Stimulated activated CD4-positive, alpha-beta T cell treated with anti-CD3 and anti-CD28 coated beads, Interleukin-2, amount 100 ng/mL, for 24 hours (primary cell): ENCODE data around the gene DIS3L2.
"Not testable (repeated sequence)": the region's sequence is repeated elsewhere in the genome, so short reads cannot be mapped to it uniquely, and the experiment has no call there.

ENCODE experiments used
- DNase-seq, 2 donors: peaks; one replicate each; pipeline ENCODE4 v3.0.0-alpha.2; 2020

The DIS3L2 gene

DNA sequence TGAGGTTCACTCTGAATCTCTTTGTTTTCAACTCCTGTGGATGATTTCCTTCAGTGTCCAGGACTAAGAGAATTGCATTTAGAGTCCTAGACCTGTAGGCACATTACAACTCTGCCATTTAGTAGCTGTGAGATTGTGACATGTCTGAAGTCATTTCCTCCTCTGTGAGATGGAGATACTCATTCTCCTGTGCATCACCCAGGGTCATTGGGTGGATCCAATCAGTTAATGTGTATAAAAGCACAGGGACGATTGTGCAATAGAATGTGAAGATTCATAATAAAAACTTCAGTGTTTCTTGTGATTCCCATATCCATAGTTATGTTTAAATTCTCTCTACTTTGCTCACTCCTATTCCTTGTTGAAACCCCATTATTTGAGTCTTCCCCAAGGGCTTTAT lies 113.6 kb downstream of the DIS3L2 start:
- DNase-seq, result no peak

DNA sequence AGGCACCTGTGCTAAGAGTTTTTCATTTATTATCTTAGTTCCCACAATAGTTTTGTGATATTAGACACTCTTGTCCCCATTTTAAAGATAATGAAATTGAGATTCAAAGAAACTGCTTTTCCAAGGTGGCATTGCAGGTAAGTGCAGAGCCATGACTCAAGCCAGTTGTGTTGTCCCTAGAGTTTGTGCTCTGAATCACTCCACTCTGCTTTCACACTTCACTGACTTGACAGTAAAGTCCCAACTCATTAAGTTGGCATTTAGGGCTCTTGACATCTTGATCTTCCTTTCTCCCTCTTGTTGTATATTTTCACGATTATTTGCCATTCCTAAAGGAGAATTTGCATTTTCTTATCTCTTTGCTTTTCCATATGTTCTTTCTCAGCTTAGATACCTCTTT lies 114.3 kb downstream of the DIS3L2 start:
- DNase-seq, result no peak

DNA sequence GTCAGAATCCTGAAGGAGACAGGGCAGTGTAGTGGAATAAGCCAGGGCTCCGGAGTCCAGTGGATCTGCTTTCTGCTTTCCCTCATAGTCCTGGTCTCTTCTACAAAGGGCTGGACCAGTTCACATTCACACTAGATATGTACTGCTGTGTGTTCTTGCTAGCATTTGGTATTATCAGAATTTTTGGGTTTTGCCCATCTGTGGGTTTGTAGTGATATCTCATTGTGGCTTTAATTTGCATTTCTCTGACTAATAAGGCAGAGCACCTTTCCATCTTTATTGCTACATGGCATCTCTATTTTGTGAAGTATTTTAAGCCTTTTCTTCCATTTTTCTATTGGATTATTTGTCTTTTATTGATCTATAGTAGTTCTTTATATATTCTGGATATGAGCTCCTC lies 114.8 kb downstream of the DIS3L2 start:
- DNase-seq, result no peak

DNA sequence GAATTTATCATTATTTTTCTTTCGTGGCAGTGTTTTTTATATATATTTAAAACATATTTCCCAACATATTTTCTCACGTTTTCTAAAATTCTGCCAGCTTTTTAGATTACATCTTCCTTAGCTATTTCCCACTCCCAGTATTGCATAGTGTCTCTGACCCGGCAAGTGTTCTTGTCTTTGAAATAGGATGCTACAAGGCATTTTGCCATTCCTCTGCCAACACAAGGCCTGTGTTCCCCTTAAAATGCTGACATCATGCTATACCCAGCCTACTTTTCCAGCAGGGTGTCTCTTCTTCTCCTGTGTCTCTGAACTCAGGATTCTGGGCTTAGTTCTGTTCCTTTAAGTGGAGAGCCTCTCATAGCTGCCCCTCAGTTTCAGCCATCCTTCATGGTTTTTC lies 115.2 kb downstream of the DIS3L2 start:
- DNase-seq, result no peak

DNA sequence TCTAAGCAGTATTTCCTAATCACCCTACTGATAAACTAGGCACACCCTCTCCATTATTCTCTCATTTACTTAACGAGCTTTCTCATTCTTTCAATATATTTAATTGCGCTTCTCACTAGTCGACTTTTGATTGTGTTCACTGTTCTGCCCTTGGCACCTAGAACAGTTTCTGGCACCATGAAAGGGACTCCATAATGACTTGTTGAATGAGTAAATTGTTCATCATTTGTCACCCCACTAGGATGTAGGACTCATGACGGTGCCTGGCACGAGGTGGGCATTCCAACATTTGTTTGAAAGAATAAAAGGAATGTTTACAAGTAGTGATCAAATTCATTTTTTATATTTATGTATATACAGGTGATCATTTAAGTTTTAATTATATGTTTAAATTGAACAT lies 123.7 kb downstream of the DIS3L2 start:
- no peak for DNase-seq

DNA sequence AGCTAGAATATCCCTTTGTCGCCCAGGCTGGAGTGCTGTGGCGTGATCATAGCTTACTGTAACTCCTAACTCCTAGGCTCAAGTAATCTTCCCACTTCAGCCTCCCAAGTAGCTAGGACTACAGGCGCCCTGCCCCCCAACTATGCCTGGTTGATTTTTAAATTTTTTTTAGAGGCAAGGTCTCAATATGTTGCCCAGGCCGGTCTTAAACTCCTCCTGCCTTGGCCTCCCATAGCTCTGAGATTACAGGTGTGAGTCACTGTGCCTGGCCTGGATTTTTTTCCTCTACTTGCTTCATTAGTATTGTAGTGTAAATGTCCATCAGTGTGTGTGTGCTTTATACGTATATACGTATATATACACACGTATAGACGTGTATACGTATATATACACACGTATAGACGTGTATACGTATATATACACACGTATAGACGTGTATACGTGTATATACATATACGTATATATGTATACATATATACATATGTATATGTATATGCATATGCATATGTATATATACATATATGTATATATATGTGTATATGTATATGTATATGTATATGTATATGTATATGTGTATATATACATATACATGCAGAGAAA lies 124.4 kb downstream of the DIS3L2 start:
- DNase-seq, result no peak

DNA sequence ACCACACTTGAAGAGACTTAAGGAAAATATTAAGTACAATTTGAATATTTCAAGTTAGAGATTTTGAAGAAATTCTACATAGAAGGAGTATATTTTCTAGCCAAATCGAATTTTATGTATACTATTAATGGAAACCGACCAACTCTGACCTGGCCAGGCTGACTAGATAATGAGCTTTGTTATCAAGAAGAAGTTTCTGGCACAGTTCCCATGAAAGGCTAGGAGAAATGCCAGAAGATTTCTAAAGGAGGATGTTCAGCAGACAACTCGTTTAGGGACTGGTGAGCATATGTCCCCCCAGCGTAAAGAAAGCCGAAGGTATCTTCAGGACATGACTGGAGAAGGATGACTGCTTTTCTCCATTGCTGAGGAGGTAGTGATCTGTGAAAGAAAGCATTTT lies 127.3 kb downstream of the DIS3L2 start:
- no peak for DNase-seq

DNA sequence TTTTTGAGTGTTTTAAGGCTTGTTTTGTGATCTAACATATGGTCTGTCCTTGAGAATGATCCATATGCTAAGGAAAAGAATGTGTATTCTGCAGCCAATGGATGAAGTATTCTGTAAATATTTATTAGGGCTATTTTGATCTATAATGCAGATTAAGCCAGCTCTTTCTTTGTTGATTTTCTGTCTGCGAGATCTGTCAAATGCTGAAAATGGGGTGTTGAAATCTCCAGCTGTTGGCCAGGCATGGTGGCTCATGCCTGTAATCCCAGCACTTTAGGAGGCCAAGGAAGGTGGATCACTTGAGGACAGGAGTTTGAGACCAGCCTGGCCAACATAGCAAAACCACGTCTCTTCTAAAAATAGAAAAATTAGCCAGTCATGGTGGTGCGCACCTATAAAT lies 132.7 kb downstream of the DIS3L2 start:
- DNase-seq, result no peak

DNA sequence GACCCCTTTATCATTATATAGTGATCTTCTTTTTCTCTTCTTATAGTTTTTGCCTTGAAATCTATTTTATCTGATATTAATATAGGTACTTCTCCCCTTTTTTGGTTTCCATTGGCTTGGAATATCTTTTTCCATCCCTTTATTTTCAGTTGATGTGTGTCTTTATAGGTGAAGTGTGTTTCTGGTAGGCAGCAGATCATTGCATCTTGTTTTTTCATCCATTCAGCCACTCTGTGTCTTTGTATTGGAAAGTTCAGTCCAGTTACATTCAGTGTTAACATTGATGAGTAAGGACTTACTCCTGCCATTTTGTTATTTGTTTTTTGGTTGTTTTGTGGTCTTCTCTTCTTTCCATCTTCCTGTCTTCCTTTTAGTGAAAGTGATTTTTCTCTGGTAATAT lies 133.4 kb downstream of the DIS3L2 start:
- DNase-seq, result no peak

DNA sequence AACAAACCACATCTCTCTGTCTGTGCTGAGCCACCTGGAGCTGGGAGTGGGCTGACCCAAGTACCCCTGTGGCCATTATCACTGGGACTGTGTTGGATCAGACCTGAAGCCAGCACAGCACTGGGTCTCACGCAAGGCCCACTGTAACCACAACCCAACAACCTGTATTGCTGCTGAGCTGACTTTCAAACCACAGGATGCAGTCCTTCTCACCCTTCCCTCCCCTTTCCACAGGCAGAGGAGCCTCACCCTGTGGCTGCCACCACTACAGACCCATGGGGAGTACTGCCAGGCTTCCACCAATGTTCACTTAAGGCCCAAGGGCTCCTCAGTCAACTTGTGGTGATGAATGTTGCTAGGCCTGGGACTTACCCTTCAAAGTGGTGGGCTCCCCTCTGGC lies 135.7 kb downstream of the DIS3L2 start:
- DNase-seq, result no peak

DNA sequence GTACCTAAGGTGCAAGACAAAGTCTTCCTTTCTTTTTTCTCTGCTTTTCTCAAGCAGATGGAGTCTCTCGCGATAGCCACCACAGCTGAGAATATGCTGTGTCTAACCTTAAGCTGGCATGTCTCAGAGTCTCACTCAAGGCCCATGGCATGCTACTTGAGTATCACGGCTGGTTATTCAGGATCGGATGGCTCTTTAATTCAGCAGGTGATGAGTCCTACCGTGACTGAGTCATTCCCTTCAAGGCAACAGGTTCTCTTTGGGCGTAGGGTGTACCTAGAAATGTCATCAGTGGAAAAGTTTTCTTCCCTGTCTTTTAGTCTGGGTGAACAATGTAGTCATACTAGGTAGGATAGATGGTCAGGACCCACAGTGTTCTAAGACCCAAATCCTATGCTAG lies 136.2 kb downstream of the DIS3L2 start:
- no peak for DNase-seq

DNA sequence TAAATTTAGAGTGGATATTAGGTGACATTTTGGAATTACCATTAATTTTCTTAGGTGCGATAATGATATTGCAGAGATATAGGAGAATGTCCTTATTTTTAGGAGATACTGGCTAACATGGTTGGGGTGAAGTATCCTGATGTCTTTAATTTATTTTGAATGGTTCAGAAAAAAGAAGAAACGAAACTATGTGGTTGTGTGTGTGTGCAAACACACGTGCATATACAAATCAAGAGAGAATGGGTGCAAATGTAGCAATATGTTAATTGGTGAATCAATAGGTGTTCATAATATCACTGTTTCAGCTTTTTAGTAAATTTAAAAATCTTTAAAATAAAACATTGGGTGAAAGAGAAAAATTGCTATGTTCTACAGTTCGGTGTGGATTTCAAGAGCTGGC lies 140.9 kb downstream of the DIS3L2 start:
- DNase-seq, result no peak

DNA sequence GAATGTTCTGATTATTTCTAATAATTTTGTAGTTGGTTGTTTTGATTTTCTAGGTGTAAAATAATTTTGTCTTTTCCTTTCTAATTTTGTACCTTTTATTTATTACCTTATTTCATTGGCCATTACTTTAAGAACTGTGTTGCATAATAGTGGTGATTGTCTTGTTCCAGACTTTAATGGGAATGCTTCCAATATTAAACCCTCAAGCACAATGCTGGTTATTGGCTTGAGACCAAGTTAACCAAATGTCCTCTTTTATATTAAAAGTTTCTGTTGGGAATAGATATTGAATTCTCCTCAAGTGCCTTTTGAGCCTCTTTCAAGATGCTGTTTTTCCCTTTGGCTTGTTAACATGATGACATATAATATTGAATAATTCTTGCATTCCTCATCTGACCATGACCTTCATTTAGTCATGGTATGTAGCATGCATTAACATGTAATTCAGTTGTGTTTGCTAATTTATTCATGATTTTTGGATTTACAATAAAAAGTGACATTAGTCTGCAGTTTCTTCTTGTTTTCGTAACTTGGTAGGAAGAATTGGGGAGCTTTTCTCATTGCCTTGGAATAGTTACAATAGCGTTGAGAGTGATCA lies 141.7 kb downstream of the DIS3L2 start:
- DNase-seq, result no peak

DNA sequence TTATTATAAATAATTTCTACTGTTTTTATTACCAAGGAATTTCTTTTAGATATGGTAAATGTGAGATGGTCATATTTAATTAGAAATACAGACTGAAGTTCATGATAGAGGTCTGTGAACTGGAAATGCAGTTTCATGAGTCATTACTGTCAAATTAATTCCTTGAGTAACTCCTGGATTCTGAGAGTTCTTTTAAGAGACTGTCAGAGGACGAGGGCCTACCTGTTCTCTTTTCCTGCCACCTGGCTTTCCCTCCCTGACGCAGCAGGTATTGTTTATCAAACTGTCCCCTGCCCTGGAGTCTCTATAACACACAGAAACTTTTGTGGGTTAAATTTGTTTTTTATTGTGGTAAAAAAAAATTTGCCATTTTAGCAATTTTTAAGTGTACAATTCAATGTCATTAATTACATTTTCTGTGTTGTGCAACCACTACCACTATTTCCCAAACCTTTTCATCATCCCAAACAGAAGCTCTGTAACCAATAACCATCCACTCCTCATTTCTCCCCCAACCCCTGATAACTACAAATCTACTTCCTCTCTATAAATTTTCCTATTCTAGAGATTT lies 142.6 kb downstream of the DIS3L2 start:
- no peak for DNase-seq

DNA sequence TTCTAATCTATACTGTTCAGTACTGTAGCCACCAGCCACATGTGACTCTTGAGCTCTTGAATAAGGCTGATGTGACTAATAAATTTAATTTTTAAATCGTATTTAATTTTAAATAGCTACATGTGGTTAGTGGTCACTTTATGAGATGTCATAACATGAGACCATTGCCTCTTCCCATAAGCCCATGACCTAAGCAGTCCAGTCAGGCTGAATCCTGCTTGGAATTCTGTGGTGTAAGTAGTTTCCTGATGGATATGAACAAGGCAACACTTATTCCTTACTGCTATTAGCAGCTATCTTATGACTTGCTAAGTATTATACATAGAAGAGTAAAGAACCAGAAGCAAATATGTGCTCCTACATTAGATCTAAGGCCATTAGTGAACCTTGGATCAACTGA lies 150.0 kb downstream of the DIS3L2 start:
- no peak for DNase-seq

DNA sequence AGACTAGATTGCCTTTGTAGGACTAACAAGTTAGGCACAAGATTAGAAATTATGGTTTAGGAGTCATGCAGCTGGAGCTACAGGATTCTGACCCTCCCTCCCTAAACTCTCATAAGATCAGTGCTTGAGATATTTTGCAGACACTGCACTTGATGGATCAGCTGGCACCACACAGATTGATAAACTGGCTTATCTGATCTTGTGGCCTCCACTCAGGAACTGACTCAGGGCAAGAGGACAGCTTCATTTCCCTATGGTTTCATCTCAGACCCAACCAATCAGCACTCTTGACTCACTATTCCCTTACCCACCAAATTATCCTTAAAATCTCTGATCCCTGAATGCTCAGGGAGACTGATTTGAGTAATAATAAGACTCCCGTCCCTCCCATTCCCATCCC lies 152.3 kb downstream of the DIS3L2 start:
- DNase-seq, result no peak

DNA sequence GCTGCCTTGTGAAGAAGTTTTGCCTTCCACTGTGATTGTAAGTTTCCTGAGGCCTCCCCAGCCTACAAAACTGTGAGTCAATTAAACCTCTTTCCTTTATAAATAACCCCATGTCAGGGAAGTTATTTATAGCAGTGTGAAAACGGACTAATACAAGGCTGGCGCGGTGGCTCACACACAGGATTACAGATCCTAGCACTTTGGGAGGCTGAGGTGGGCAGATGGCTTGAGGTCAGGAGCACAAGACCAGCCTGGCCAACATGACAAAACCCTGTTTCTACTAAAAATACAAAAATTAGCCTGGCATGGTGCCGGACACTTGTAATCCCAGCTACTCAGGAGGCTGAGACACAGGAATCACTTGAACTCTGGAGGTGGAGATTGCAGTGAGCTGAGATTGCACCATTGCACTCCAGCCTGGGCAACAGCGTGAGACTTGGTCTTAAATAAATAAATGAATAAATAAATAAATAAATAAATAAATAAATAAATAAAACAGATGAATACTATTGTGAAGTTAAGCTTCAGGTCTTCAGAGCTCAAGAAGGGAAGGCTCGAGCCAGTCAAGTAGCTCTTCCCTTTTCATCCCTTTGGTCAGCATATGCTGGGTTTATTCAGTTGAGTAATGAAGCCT lies 154.3 kb downstream of the DIS3L2 start:
- DNase-seq, result not testable (repeated sequence)

DNA sequence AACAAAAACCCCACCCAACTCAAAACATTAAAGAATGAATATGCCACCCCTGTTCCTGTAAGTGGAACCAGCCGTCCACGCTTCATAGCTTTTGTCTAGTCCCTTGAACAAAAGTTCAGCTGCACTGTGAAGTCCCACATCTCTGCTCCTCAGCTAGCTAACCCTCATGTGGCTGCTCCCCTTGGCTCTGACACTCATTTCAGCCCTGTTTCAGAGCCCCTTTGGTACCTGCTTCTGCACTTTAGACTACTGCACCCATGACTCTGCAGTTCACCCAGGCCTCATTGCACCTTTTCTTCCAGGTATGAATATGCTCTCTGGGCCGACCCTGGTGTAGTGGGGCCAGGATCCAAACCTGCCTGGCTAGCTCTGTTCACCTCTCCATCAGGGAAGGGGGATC lies 155.3 kb downstream of the DIS3L2 start:
- no peak for DNase-seq

DNA sequence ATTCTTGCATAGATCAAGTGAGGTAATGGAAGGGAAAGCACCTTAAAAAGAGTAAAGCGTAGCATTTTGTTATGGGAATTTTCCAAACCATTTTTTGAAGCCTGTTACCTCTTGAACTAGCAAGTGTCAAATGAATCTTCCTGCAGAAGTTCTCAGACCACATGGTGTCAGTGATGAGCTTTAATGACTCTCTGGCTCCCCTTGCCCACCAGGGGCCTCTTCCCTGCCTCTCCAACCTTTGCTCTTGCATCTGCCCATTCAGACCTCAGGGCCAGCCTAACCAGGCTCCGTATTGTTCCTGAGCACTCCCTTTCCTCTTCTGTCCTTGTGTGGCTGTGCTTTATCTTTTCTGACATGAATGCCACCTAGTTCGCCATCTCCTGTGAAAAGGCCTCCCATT lies 155.9 kb downstream of the DIS3L2 start:
- no peak for DNase-seq

DNA sequence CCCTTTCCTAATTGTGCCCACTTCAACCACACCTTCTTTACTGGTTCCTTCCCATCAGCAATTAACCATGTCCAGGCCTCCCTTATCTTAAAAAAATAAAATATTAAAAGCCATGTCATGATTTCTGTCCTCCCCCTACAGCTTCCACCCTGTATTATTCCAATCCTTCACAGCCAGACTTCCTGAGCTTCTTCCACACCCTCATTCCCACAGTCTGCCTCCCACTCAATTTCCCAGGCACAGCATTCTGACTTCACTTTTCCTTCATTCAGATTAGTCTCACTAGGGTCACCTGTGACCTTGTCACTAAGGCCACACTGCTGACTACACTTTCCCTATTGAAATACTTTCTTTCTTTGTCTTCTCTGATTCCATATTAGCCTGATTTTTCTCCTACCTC lies 159.4 kb downstream of the DIS3L2 start:
- DNase-seq, result no peak

DNA sequence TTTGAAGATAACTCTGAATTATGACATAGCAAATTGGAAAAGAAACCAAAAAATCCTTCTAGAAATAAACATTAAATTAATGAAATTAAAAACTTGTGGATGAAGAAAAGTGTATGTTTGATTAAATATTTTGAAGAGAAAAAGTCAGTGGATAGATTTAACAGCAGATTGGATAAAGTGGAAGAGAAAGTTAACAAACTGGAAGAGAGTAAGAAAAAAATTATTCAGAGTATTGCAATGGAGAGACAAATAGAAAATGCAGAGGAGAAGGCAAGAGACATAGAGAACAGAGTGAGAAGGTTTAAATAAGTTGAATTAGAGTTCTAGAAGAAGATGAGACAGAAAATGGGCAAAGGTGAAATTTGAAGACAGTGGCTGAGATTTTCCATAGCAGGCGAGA lies 162.8 kb downstream of the DIS3L2 start:
- DNase-seq, result no peak

DNA sequence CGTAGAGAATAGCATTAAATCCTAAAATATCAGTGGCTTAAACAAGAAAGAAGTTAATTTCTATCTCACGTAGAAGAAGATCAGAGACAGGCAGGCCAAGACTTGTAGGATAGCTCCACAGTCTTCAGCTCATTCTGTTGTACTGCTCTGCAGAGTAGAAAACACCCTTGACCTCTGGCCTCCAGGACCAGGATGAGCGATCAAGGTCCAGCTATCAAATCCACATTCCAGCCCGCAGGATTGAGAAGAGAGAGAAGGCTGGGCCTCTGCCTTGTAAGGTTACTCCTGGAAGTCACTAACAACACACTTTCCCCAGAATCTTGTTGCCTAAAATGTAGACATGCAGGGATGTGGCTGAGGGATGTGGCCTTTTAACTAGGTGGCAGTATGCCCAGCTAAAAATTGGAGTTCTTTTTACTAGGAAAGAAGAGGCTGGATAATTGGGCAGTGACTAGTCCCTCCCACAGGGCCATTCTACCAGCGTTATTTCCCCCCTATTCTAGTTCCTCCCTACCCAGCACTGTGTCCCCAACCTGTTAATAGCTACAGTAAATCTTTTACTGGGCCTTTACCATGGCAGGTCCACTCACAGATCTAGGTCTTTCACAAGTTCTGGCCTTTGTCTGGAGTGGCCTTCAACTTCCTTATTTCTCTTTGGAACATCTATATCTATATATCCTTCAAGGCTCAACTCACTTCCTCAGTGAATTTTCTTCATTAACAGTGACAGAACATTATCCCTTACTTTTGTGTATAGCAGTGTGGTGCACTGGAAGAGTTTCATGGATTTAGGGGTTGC lies 165.0 kb downstream of the DIS3L2 start:
- DNase-seq, result no peak

DNA sequence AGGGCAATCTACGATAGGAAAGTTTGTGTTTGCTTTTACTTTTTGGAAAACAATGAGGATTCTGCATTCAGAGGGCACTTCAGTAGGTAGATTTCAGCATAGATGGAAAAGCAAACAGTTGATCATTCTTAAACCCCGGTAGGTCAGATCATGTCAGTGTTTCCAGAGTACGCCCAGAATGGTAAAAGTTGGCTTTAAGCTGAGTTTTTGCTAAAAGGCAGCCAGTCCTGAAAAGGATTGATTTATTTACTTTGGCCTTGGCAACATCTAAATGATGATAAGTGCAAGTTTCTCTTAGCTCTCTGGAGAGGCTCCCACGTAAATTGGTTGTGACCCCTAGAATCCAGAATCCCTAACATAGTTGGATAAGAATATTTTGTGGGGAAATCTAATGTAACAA lies 168.0 kb downstream of the DIS3L2 start:
- no peak for DNase-seq

DNA sequence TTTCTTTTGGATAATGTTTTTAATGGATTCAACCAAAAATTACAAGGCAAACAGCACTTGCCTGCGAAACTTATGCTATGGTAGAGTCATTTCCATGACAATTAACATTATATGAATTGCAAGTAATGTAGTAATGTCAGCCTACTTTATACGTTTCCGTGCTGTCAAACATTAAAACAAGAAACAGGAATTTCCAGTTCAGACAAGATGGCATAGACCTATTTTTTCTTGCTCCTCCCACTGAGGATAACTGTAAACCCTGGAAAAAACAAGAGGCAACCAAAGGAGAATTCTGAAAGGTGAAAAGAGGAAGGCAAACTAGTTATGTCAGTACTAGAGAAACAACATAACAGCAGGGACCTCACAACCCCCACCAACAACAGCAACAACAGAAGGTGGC lies 170.7 kb downstream of the DIS3L2 start:
- DNase-seq, result no peak
